HepG2 (cell line): Measurements from ENCODE around the gene PKNOX2. TPM values are rescaled to one million over a fixed set of nuclear protein-coding genes. Genes with fewer than 3 reads are reported as not detected.

Experiments
- ATAC-seq: fragments of 200-7000 bp; cut with Tn5 transposase; 3 replicates; pipeline ENCODE4 v1.9.1; 2020; ENCODE audit warnings: mild to moderate bottlenecking, moderate library complexity
- BruUV-seq: library from RNA; stranded (reverse); fragments of 400-500 nt; replicated peaks from 2 replicates; lab custom pipeline; 2021; lab: Mats Ljungman, UMichigan
- CTCF ChIA-PET: fragments of 300-600 bp; formaldehyde crosslinking; extraction: SDS; loops from one replicate; lab custom pipeline; 2021; ENCODE audit warnings: low total read pairs, inconsistent platforms, low intra/inter-chr PET ratio; lab: Yijun Ruan, JAX
- POLR2A ChIA-PET: fragments of 350-600 bp; sonication (Branson Sonifier 250); formaldehyde crosslinking; loops from one replicate; lab custom pipeline; 2020; ENCODE audit warnings: antibody characterized with exemption, inconsistent platforms; lab: Yijun Ruan, JAX
- DNase-seq: peaks from one replicate; pipeline ENCODE4 v3.0.0-alpha.2; 2015; ENCODE audit warnings: low spot score
- FAIRE-seq: peaks from 3 replicates; lab custom pipeline; 2011; peaks lifted over from hg19 to GRCh38; lab: Jason Lieb, UNC
- H2AFZ ChIP-seq: one replicate; pipeline ENCODE4 v1.6.1; 2011; ENCODE audit warnings: low read length, inconsistent platforms
- H3K27ac ChIP-seq: fragments of 300-600 bp; 3 replicates; pipeline ENCODE4 v1.8.0; 2011; ENCODE audit warnings: mixed run types, mild to moderate bottlenecking, mixed read lengths, low read length, inconsistent platforms; ENCODE audit not compliant: insufficient read depth; ENCODE audit errors: extremely low read length
- H3K27me3 ChIP-seq, 2 experiments: fragments of 200-600 bp in 1 of 2; 2 replicates in 1 of 2; 3 replicates in 1 of 2; pipeline versions ENCODE4 v1.6.0 to v1.8.0; 2011; ENCODE audit warnings: low read length in 2 of 2, mild to moderate bottlenecking in 2 of 2, moderate library complexity in 2 of 2, inconsistent platforms in 1 of 2; ENCODE audit not compliant: insufficient read depth in 2 of 2, control insufficient read depth in 1 of 2
- H3K36me3 ChIP-seq, 2 experiments: fragments of 200-600 bp in 1 of 2; replicated peaks in 1 of 2; 2 replicates in 1 of 2; 3 replicates in 1 of 2; pipeline versions ENCODE4 v1.5.1 to v1.8.0; 2011; ENCODE audit warnings: low read length in 2 of 2, inconsistent platforms in 1 of 2; ENCODE audit not compliant: insufficient read depth in 2 of 2, control insufficient read depth in 1 of 2
- H3K4me1 ChIP-seq: 2 replicates; pipeline ENCODE4 v1.5.1; 2012; ENCODE audit warnings: low read length, inconsistent platforms; ENCODE audit not compliant: insufficient read depth
- H3K4me2 ChIP-seq: 2 replicates; pipeline ENCODE4 v1.6.0; 2011; ENCODE audit warnings: low read depth, low read length, inconsistent platforms
- H3K4me3 ChIP-seq, 3 experiments: fragments of 200-600 bp in 1 of 3; sonication (generic), shearing (Covaris generic) in 1 of 3; replicated peaks in 1 of 3; 2 replicates each; pipeline ENCODE4 v1.5.1; 2011 to 2016; ENCODE audit warnings: low read length in 3 of 3, inconsistent platforms in 2 of 3, low read depth in 2 of 3, mild to moderate bottlenecking in 2 of 3, control low read depth in 1 of 3, mixed read lengths in 1 of 3; ENCODE audit not compliant: insufficient read depth in 1 of 3
- H3K79me2 ChIP-seq: one replicate; pipeline ENCODE4 v1.6.1; 2011; ENCODE audit warnings: low read length, inconsistent platforms; ENCODE audit not compliant: insufficient read depth
- H3K9ac ChIP-seq: 2 replicates; pipeline ENCODE4 v1.6.0; 2011; ENCODE audit warnings: mild to moderate bottlenecking, low read depth, low read length, inconsistent platforms; ENCODE audit not compliant: insufficient read depth
- H3K9me3 ChIP-seq: 2 replicates; pipeline ENCODE4 v1.5.1; 2012; ENCODE audit warnings: mild to moderate bottlenecking, low read length
- H4K20me1 ChIP-seq: 2 replicates; pipeline ENCODE4 v1.6.0; 2011; ENCODE audit warnings: inconsistent platforms, mild to moderate bottlenecking, low read length, moderate library complexity; ENCODE audit not compliant: insufficient read depth
- ARID5B ChIP-seq: IDR thresholded peaks from 2 replicates; pipeline ENCODE4 v1.4.0; 2020; ENCODE audit warnings: mild to moderate bottlenecking, missing genetic modification reagents
- DBP ChIP-seq: sonication (generic); formaldehyde crosslinking; IDR thresholded peaks from 2 replicates; pipeline ENCODE4 v1.4.0; 2020; ENCODE audit warnings: missing genetic modification reagents; ENCODE audit errors: not compliant biosample characterization
- HNF4A ChIP-seq: sonication (generic); formaldehyde crosslinking; IDR thresholded peaks from 2 replicates; pipeline ENCODE4 v1.4.0; 2020; ENCODE audit warnings: missing genetic modification reagents
- ZBTB42 ChIP-seq: sonication (generic); formaldehyde crosslinking; IDR thresholded peaks from 2 replicates; pipeline ENCODE4 v1.5.0; 2020; ENCODE audit warnings: mild to moderate bottlenecking, missing genetic modification reagents
- ZNF512B ChIP-seq: sonication (generic); formaldehyde crosslinking; IDR thresholded peaks from 2 replicates; pipeline ENCODE4 v1.5.1; 2020; ENCODE audit warnings: missing genetic modification reagents, mild to moderate bottlenecking, borderline replicate concordance
- WGBS: methylation state at CpG from one replicate; pipeline ENCODE4 v1.1.6; 2017; ENCODE audit warnings: low lambda C conversion rate; 5-methylcytosine and 5-hydroxymethylcytosine counted together
- in situ Hi-C: cut with HindIII; loops from 2 replicates; pipeline ENCODE4 v1.10.0; 2017; ENCODE audit warnings: low pct_unique_long_range_greater_than_20kb; ENCODE audit not compliant: extremely low pct_ligation_motif_present
- intact Hi-C: fragments of 100-400 bp; cut with micrococcal nuclease; formaldehyde crosslinking; loops from one replicate; pipeline ENCODE4 v1.10.0; 2022; ENCODE audit not compliant: unreplicated experiment
- polyA plus RNA-seq, 8 experiments: library from polyadenylated mRNA; depleted of rRNA in 3 of 8; stranded (reverse) in 7 of 8; unstranded in 1 of 8; fragments of >200 nt; fragmentation: Illumina TruSeq in 4 of 8; extraction: Trizol in 4 of 8; gene quantifications; 2 replicates each; pipeline versions ENCODE4 v1.2.1 to v1.2.3, GENCODE V29; 2011 to 2016; ENCODE audit warnings: low read depth in 4 of 8, missing spikeins in 1 of 8, mixed read lengths in 1 of 8; ENCODE audit not compliant: insufficient read depth in 1 of 8
- total RNA-seq, 5 experiments: library from RNA; depleted of rRNA; stranded (reverse); fragments of >200 nt; fragmentation: Illumina TruSeq; extraction: Trizol; gene quantifications; 2 replicates each; pipeline ENCODE4 v1.2.3, GENCODE V29; 2016; ENCODE audit warnings: low read depth in 1 of 5

PKNOX2 gene
- total and polyA plus RNA-seq, 2 of the 13 experiments (the other 11 are each of a cell fraction or from before 2014, with no cell fraction given): not detected

GRCh38 chr11:125359130-125359529 lies 194.6 kb downstream of the PKNOX2 start:
- H3K36me3 ChIP-seq: no peaks in the 10 kb centered on the region
- no peak overlapping the region for H3K4me2 ChIP-seq
- H3K27me3 ChIP-seq: peaks cover 0 to 11% of the 10 kb centered on the region in 2 experiments; a peak in 2 of 5 replicates
- ATAC-seq (no peak), FAIRE-seq (no peak), DNase-seq (no peak)
- H3K27ac ChIP-seq: no peak overlapping the region
- in situ Hi-C loops (no loop called here), intact Hi-C loops (no loop called here)
- H3K4me1 ChIP-seq: no peaks in the 10 kb centered on the region
- no peak for TF ChIP-seq HNF4A (CRISPR knock-in tag)
- no peak for TF ChIP-seq ZNF512B (CRISPR knock-in tag)
- TF ChIP-seq ARID5B (CRISPR knock-in tag): no peak
- TF ChIP-seq ZBTB42 (CRISPR knock-in tag): no peak
- TF ChIP-seq DBP: no peak
- WGBS: 52% methylated on average over 9 of the region's 9 CpGs
- no TSS peak for BruUV-seq
- no peaks in the 10 kb centered on the region for H4K20me1 ChIP-seq
- CTCF ChIA-PET: no interaction called here
- H3K79me2 ChIP-seq: no peaks in the 10 kb centered on the region
- H3K4me3 ChIP-seq: no peak overlapping the region
- H3K9ac ChIP-seq: no peak overlapping the region
- POLR2A ChIA-PET: no interaction called here
- H3K9me3 ChIP-seq: no peaks in the 10 kb centered on the region
- H2AFZ ChIP-seq: no peak overlapping the region
